HG03571 (cell line): ENCODE data around the gene KLF4.

Experiments
- ATAC-seq: cut with Tn5 transposase; IDR thresholded peaks from one replicate; pipeline ENCODE4 v1.9.1; 2021; ENCODE audit not compliant: unreplicated experiment

Gene KLF4

GRCh38 chr9:107488375-107489143 lies 1.0 kb downstream of the KLF4 start:
- no peak for ATAC-seq

DNA sequence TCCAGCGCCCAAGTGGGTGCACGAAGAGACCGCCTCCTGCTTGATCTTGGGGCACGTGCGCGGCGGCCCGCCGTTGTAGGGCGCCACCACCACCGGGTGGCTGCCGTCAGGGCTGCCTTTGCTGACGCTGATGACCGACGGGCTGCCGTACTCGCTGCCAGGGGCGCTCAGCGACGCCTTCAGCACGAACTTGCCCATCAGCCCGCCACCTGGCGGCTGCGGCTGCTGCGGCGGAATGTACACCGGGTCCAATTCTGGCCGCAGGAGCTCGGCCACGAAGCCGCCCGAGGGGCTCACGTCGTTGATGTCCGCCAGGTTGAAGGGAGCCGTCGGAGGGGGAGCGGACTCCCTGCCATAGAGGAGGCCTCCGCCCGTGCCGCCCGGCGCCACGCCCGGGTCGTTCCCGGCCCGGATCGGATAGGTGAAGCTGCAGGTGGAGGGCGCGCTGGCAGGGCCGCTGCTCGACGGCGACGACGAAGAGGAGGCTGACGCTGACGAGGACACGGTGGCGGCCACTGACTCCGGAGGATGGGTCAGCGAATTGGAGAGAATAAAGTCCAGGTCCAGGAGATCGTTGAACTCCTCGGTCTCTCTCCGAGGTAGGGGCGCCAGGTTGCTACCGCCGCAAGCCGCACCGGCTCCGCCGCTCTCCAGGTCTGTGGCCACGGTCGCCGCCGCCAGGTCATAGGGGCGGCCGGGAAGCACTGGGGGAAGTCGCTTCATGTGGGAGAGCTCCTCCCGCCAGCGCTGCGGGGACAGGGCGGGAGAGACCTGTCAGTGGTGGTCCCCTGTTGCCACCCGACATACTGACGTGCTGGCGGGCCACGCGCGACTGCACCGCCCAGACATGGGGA lies 1.8 kb downstream of the KLF4 start:
- ATAC-seq = no peak

- ATAC-seq = no peak
These were observed 2.7 kb downstream of the KLF4 start for GRCh38 chr9:107486674-107487520.

DNA sequence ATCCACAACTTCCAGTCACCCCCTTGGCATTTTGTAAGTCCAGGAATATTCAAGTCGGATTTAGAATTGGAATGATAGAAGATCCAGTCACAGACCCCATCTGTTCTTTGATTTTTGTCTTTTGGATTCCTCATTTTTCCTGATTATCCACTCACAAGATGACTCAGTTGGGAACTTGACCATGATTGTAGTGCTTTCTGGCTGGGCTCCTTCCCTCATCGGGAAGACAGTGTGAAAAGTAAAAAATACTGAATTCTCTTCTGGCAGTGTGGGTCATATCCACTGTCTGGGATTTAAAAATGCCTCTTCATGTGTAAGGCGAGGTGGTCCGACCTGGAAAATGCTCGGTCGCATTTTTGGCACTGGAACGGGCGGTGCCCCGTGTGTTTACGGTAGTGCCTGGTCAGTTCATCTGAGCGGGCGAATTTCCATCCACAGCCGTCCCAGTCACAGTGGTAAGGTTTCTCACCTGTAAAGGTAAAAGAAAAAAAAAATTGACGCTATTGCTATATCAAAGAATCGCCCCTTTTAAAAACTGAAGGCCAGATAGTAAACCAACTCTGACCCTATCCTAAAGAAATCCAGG lies 4.0 kb downstream of the KLF4 start:
- no peak for ATAC-seq

- no peak for ATAC-seq
These were observed 5.3 kb downstream of the KLF4 start for GRCh38 chr9:107484117-107484723.

DNA sequence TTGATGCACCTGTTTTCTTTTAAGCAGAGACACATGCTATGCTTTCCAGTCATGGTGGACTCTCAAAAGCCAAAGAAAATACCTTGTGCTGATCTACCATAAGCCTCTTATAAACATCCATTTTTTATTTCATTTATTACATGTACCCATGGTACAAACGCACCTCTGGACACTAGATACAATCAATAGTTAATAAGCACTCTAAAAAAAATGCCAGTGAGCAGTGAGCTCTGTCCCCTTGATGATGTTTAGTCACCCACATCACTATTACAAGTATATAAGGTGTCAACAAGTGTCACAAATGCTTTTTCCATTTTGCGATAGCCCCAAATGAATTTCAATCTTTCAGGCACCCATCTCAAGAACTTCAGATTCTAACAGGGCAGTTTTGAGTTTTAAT lies 5.9 kb downstream of the KLF4 start:
- no peak for ATAC-seq

DNA sequence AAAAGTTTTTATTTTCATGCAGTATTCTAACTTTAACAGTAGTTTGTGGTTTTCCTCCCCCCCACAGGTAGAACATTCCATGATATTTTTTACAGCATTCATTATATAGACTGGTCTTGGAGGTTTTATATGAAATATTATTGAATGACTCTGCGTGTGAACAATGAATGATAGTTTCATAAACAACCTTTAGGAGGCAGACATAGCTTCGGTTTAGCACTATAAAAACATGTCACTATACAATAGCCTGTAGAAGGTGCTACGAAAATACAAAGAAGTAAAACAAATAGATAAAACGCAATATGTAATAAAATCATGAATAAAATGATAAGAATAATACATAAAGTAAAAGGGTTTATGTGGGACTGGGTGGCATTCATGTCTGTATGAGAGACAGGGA lies 8.5 kb downstream of the KLF4 start:
- no peak for ATAC-seq

DNA sequence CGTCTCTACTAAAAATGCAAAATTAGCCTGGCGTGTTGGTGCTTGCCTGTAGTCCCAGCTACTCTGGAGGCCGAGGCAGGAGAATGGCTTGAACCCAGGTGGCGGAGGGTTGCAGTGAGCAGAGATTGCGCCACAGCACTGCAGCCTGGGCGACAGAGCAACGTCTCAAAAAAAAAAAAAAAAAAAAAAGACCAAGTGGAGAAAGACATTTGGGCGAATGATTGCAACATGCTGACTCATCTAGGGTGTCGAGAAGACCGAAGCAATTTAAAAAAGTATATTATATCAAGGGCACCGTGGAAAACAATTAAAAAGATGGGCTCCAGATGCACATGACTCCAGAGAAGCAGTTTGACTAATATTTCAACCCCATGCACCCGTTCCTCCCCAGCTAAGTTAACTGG lies 9.2 kb downstream of the KLF4 start:
- no peak for ATAC-seq

GRCh38 chr9:107478805-107479204 lies 10.8 kb downstream of the KLF4 start:
- no peak for ATAC-seq

DNA sequence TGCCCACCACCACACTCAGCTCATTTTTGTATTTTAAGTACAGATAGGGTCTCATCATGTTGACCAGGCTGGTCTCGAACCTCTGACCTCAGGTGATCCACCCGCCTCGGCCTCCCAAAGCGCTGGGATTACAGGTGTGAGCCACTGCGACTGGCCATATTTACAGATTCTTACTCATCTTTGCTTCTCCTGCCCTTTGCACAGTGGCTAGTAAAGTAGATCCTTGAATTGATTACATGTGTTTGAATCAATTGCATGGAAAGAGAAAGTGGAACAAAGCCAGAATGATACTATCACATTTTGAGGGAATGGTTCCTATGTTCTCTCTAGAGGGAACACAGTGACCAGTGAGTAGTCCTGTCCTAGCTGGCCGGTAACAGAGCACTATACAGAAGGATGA lies 15.4 kb downstream of the KLF4 start:
- no peak for ATAC-seq

DNA sequence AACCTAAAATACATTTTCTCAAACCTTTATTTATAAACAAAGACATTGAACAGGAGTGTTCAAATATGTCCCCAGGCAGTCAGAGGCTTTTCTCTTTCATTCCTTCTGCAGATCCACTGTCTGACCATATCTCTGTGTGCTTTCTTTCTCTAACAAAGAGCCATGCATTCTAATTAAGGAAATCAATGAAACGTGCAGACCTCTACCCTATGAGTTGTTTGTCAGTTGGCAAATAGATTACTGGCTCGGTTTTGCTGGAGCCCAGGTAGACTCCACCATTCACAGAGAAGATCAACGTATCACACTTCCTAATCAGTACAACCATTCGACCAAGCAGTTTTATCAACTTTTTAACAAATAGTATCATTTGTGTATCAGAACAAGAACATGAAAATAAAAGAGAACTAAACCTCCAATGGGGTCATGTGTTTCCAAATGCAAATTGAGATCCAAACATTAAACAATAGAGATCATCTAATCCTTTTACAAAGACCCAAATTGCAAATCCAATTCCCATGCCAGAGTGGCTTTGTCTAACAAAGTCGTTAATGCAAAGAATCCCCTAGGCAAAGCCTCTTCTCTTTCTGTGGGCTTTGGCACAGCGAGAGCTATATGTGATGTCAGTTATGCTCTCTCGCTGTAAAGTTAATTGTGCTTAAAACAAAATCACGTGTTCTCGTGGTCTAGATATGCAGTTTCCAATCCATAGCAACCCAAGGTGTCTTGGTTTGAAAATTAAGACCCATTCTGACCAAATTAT lies 16.8 kb downstream of the KLF4 start:
- no peak for ATAC-seq

GRCh38 chr9:107471552-107471951 lies 18.0 kb downstream of the KLF4 start:
- no peak for ATAC-seq

DNA sequence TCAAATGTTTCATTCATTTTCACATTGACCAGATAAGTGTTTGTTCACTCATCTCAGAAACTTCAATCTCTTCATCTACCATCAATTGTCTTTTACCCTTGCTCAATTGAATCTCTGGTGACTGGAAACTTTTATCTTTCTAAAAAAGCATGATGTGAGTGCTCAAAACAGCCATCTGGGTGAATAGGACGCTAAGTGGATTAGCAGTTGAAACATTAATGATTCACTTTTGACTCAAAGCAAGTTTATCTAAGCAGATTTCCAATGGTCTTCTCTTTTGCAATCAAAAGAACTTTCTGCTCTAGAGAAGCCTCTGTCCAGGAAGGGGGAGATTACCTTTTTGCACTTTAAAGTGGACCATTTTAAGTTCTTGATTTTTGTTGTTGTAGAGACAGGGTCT lies 22.2 kb downstream of the KLF4 start:
- ATAC-seq = no peak

- no peak for ATAC-seq
These were observed 22.7 kb downstream of the KLF4 start for GRCh38 chr9:107466826-107467225.

DNA sequence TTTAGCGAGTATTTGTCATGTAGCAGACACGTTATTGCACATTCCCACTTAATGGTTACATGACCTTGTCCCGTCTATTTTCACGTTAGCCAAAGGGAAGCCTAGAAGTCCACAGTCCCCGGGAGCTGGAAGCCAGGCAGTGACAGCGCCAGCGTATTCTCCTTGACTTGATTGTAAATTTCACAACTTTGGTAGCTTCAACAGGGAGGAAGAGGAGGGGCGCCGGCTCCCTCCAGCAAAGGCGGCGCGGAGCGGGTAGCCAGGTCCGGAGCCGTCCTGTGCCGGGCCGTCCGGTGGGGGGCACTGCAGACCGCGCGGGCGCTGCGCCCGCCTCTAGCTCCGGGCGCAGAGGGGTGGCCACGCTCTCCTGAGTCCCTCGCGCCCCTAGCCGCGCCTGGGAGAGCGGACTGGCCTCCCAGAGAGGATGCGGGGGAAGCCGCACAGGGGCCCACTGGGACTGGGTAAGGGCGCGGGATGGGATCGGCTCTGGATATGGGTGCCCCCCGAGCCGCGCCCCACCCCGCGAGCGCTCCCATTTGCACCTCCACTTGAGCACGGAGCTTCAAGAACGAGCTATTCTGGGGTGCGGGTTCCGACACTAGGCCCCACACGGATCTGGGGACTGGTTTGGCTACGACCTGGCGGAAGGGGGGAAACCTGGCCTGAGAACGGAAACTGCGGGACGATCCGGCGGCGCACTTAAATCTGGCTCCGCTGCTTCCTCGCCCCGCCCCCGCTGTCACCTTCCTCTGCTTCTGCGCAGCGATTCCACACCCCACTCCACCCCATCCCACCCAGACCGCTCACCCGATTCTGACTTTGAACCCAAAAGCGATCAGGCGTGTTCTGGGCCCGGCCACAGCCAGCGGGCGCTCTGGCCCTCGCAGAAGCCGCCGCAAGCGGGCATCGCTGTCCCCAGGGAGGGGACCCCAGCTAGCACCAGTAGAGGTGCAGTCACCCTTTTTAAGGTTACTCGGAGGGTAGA lies 23.8 kb downstream of the KLF4 start:
- peak; percentile 72 for ATAC-seq

GRCh38 chr9:107464516-107464915 lies 25.1 kb downstream of the KLF4 start:
- ATAC-seq = no peak

DNA sequence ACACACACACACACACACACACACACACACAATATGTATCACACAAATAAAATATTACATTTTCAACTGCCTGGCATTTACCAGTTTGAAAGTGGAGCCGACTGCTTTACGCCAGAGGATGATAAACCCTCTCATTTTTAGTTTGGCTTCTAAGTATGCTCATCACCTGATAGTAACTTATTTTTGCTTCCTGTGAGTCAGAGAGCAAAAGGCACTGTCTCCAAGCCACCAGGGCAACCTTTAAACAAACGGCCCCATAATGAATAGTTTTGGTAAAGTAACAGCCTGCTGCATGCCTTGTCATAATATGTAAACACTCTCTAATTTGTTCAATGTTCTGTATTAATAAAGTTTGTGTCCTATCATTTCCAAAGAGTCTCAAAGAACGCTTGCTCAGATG lies 26.9 kb downstream of the KLF4 start:
- ATAC-seq = no peak

- no peak for ATAC-seq
These were observed 29.2 kb downstream of the KLF4 start for GRCh38 chr9:107460153-107461023.
